ENCODE measurements around the gene TIGD3. TPM values are rescaled to one million over a fixed set of nuclear protein-coding genes. Genes with fewer than 3 reads are reported as not detected.
A peak's percentile ranks its signal among the peaks of the same experiment; 100 is the strongest.

The TIGD3 gene
- total and polyA plus RNA-seq, 9 of the 15 experiments (the other 6 are each of a cell fraction or from before 2014, with no cell fraction given): 0.06 to 1.3 (median 0.56) TPM

GRCh38 chr11:65382033-65382803, 27.7 kb downstream of the TIGD3 start, which contains the start of gene SLC25A45:
TSS of gene SLC25A45 (minus strand) at chr11:65382646. CDS start at chr11:65381951, 695 bp downstream.
- TSS peak; percentile 42 for BruUV-seq (replicated peaks)
- ChIA-PET CTCF (ENCODE audit: low intra/inter-chr PET ratio) (interaction anchor here (0.6 to 1.6 kb wide), 5 partner anchors 34 to 435 kb away, joined by 3 to 7 read pairs (median 4); no protein-coding TSS in a partner anchor), POLR2A (interaction anchor here (0.6 to 16.2 kb wide), 13 partner anchors 8 to 212 kb away, joined by 3 to 253 read pairs (median 3); partner anchors contain the start of genes MALAT1 and NEAT1)
- H3K36me3 ChIP-seq (ENCODE audit: control insufficient read depth, insufficient read depth, low read length): no peaks in the 10 kb centered on the region; the same call in 2 of the 3 replicates
- peaks cover 35 to 81% of the 10 kb centered on the region in 2 experiments for H3K4me1 ChIP-seq (replicated peaks in 1 of 2; ENCODE audit: control insufficient read depth in 2 of 2, insufficient read depth in 2 of 2, low read length in 2 of 2)
- peak; percentile 93 for ATAC-seq
- H3K9ac ChIP-seq (ENCODE audit: insufficient read depth in 1 of 2, low read depth in 2 of 2, low read length in 2 of 2): peak within 1 kb of the TSS; percentile 85 to 88
- DNase-seq (ENCODE audit: extremely low read depth in 1 of 4, low spot score in 3 of 4): peak; percentile 86 to 96 (median 90)
- under 1% methylated on average over 22 of the region's 27 CpGs for WGBS (ENCODE audit: insufficient coverage, low coverage, missing lambda C conversion rate)
- peaks cover 8% of the 10 kb centered on the region for H3K79me2 ChIP-seq (ENCODE audit: control insufficient read depth, insufficient read depth, low read length)
- H4K20me1 ChIP-seq (replicated peaks; ENCODE audit: control insufficient read depth, insufficient read depth, low read length): no peaks in the 10 kb centered on the region
- H3K9me1 ChIP-seq (ENCODE audit: control insufficient read depth, insufficient read depth, low read length): no peaks in the 10 kb centered on the region
- in situ Hi-C loops (cut with MboI): no loop called here
- H3K9me3 ChIP-seq (replicated peaks; ENCODE audit: control insufficient read depth, insufficient read depth, low read depth, low read length): no peaks in the 10 kb centered on the region; the same call in 1 of the 2 replicates
- intact Hi-C loops (cut with micrococcal nuclease): loop anchor here (1.0 to 2.0 kb wide), 3 partner anchors 34 to 128 kb away; no protein-coding TSS in a partner anchor
- no peaks in the 10 kb centered on the region for H3K27me3 ChIP-seq (ENCODE audit: control insufficient read depth in 2 of 2, insufficient read depth in 2 of 2, low read length in 2 of 2)
- peak within 1 kb of the TSS; percentile 80 for H3K4me2 ChIP-seq (ENCODE audit: insufficient read depth, low read length)
- peak within 1 kb of the TSS; percentile 37 for H3K4me3 ChIP-seq
- peak; percentile 98 for FAIRE-seq
- H2AFZ ChIP-seq (ENCODE audit: low read depth, low read length): peak within 1 kb of the TSS; percentile 86
- H3K27ac ChIP-seq (ENCODE audit: extremely low read depth, low read depth, low read length): peak within 1 kb of the TSS; percentile 93
- TF ChIP-seq ZBTB2 (IDR thresholded peaks at IDR 0.05) (peak; percentile 83), TCF3 (CRISPR knock-in tag; IDR thresholded peaks at IDR 0.05) (peak; percentile 44), RAD21 (CRISPR knock-in tag; conservative IDR thresholded peaks at IDR 0.05 in 1 of 2, IDR thresholded peaks at IDR 0.05 in 1 of 2) (peak; percentile 93 to 95), ZBTB43 (CRISPR knock-in tag; IDR thresholded peaks at IDR 0.05) (no peak), ETS1 (conservative IDR thresholded peaks at IDR 0.05; ENCODE audit: control insufficient read depth, low read depth, low read length) (no peak), RERE (CRISPR knock-in tag; IDR thresholded peaks at IDR 0.05; ENCODE audit: borderline replicate concordance) (0 out of 2 replicates have a peak, but pooled peaks have one; percentile 72), SRSF9 (IDR thresholded peaks at IDR 0.05; ENCODE audit: borderline replicate concordance, low read depth, low read length) (no peak), ZNF57 (CRISPR knock-in tag; IDR thresholded peaks at IDR 0.05) (no peak), HLTF (IDR thresholded peaks at IDR 0.05) (no peak; the same call in 1 of the 2 replicates)
